Karpas-422 (cell line): ENCODE results near the gene ENTHD1. TPM values are rescaled to one million over a fixed set of nuclear protein-coding genes. Genes with fewer than 3 reads are reported as not detected.

Source experiments
- DNase-seq: peaks from one replicate; pipeline ENCODE4 v3.0.0-alpha.2; 2015
- H2AFZ ChIP-seq: fragments of 200-600 bp; sonication (generic); 2 replicates; pipeline ENCODE4 v1.6.1; 2014; ENCODE audit warnings: antibody characterized with exemption, low read length, mixed read lengths
- H3K27ac ChIP-seq: fragments of 200-600 bp; sonication (generic); 2 replicates; pipeline ENCODE4 v1.5.1; 2014; ENCODE audit warnings: mild to moderate bottlenecking, low read length, moderate library complexity
- H3K27me3 ChIP-seq: fragments of 200-600 bp; sonication (generic); 2 replicates; pipeline ENCODE4 v1.6.1; 2014; ENCODE audit warnings: low read length, mixed read lengths
- H3K36me3 ChIP-seq: fragments of 200-600 bp; sonication (generic); 2 replicates; pipeline ENCODE4 v1.6.1; 2014; ENCODE audit warnings: low read length, mixed read lengths; ENCODE audit not compliant: insufficient read depth
- H3K4me1 ChIP-seq: fragments of 200-600 bp; sonication (generic); 2 replicates; pipeline ENCODE4 v1.6.1; 2014; ENCODE audit warnings: mild to moderate bottlenecking, low read length, mixed read lengths
- H3K4me2 ChIP-seq: fragments of 200-600 bp; sonication (generic); 2 replicates; pipeline ENCODE4 v1.6.1; 2014; ENCODE audit warnings: low read length, low read depth, mild to moderate bottlenecking; ENCODE audit not compliant: poor library complexity, severe bottlenecking
- H3K4me3 ChIP-seq: fragments of 200-600 bp; sonication (generic); 2 replicates; pipeline ENCODE4 v1.5.1; 2014; ENCODE audit warnings: mild to moderate bottlenecking, antibody characterized with exemption, low read length, mixed read lengths
- H3K79me2 ChIP-seq: fragments of 200-600 bp; sonication (generic); 2 replicates; pipeline ENCODE4 v1.6.1; 2014; ENCODE audit warnings: mild to moderate bottlenecking, low read length, mixed read lengths
- H3K9ac ChIP-seq: fragments of 200-600 bp; sonication (generic); 2 replicates; pipeline ENCODE4 v1.6.0; 2014; ENCODE audit warnings: low read length
- H3K9me2 ChIP-seq: fragments of 200-600 bp; sonication (generic), shearing (Covaris generic); replicated peaks from 2 replicates; pipeline ENCODE4 v1.6.0; 2014; ENCODE audit warnings: mild to moderate bottlenecking, low read length, moderate library complexity; ENCODE audit not compliant: insufficient read depth
- H3K9me3 ChIP-seq: fragments of 300-700, 200-600 bp; sonication (generic); 2 replicates; pipeline ENCODE4 v1.6.1; 2014; ENCODE audit warnings: low read length, mixed read lengths
- H4K20me1 ChIP-seq: fragments of 200-600 bp; sonication (generic); 2 replicates; pipeline ENCODE4 v1.6.1; 2014; ENCODE audit warnings: mild to moderate bottlenecking, antibody characterized with exemption, low read length, low read depth; ENCODE audit not compliant: insufficient read depth
- total RNA-seq: library from RNA; depleted of rRNA; stranded (reverse); fragments of >200 nt; shearing (Covaris generic); gene quantifications from 2 replicates; pipeline ENCODE4 v1.2.3, GENCODE V29; 2014; ENCODE audit warnings: low replicate concordance

Gene ENTHD1
- total RNA-seq, 1 experiment from 2014 or later: not detected

GRCh38 chr22:39773503-39773902 is 120.1 kb downstream of the ENTHD1 start:
- Histone ChIP-seq H3K9me3 (no peaks in the 10 kb centered on the region), H3K27me3 (no peaks in the 10 kb centered on the region), H4K20me1 (no peaks in the 10 kb centered on the region), H3K27ac (no peak overlapping the region), H2AFZ (no peak overlapping the region), H3K4me3 (no peak overlapping the region), H3K36me3 (no peaks in the 10 kb centered on the region), H3K79me2 (no peaks in the 10 kb centered on the region), H3K9me2 (no peaks in the 10 kb centered on the region), H3K4me2 (no peak overlapping the region), H3K4me1 (no peaks in the 10 kb centered on the region), H3K9ac (no peak overlapping the region)
- no peak for DNase-seq

DNA sequence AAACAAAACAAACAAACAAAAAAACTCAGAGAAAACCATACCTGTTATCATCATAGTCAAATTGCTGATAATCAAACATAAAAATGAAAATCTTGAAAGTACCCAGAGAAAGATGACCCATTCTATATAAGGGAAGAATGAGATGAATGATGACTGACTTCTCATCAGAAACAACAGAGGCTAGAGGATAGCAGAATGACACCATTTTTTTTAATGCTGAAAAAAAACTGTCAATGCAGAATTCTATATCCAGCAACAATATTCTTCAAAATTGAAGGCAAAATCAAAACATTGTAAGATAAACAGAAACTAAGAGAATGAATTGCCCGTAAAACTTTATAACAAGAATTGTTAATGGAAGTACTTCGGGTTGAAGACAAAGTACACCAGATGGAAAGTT is 122.1 kb downstream of the ENTHD1 start:
- Histone ChIP-seq H3K79me2 (no peaks in the 10 kb centered on the region), H3K4me2 (no peak overlapping the region), H3K27me3 (no peaks in the 10 kb centered on the region), H3K4me1 (peaks cover 9% of the 10 kb centered on the region), H3K36me3 (no peaks in the 10 kb centered on the region), H3K9ac (no peak overlapping the region), H3K4me3 (no peak overlapping the region), H3K27ac (no peak overlapping the region), H4K20me1 (no peaks in the 10 kb centered on the region), H3K9me2 (no peaks in the 10 kb centered on the region), H3K9me3 (no peaks in the 10 kb centered on the region), H2AFZ (no peak overlapping the region)
- DNase-seq: no peak

DNA sequence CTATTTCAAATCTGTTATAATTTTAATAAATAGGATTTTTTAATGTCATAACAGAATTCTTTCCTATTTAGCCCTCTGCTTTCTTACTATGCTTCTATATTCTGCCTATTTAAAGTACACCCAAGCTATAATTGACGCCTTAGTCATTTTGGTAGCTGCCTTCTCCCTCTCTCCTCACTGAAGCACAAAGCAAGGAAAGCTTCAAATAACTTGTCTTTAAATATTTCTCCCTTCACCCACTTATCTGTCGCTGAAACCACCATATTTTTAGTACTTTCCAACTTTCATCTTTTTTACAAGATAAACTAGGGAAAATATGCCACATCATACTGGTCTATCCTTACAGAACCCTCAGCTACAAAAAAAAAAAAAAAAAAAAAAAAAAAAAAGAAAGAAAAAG is 127.9 kb downstream of the ENTHD1 start:
- no peaks in the 10 kb centered on the region for H3K27me3 ChIP-seq
- H3K36me3 ChIP-seq: no peaks in the 10 kb centered on the region
- DNase-seq: no peak
- no peak overlapping the region for H3K27ac ChIP-seq
- H3K4me2 ChIP-seq: no peak overlapping the region
- H3K9me2 ChIP-seq: no peaks in the 10 kb centered on the region
- no peaks in the 10 kb centered on the region for H3K79me2 ChIP-seq
- H3K9ac ChIP-seq: no peak overlapping the region
- peaks cover 9% of the 10 kb centered on the region for H3K4me1 ChIP-seq
- H2AFZ ChIP-seq: no peak overlapping the region
- no peak overlapping the region for H3K4me3 ChIP-seq
- H4K20me1 ChIP-seq: no peaks in the 10 kb centered on the region
- no peaks in the 10 kb centered on the region for H3K9me3 ChIP-seq

DNA sequence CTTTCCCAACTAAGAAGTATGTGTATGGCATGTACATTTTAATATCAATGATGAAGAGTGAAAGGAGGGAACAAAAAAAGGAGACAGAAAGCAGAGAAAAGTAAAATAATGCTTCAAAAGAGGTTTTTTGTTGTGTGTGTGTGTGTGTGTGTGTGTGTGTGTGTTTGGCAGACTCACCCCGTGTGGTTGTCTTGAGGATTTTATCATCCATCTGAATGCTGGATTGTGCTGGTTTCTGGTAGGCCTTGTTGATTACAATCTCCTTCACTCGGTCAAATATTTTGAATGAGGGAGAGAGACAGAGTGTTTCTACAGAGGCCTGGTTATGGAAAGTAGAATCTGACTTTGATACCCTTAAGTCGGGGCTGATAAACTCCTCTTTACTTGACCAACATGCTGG is 128.5 kb downstream of the ENTHD1 start:
- no peaks in the 10 kb centered on the region for H3K9me3 ChIP-seq
- H3K36me3 ChIP-seq: no peaks in the 10 kb centered on the region
- peaks cover 9% of the 10 kb centered on the region for H3K4me1 ChIP-seq
- no peak overlapping the region for H3K4me3 ChIP-seq
- no peaks in the 10 kb centered on the region for H3K9me2 ChIP-seq
- H3K79me2 ChIP-seq: no peaks in the 10 kb centered on the region
- no peak for DNase-seq
- no peaks in the 10 kb centered on the region for H3K27me3 ChIP-seq
- H3K4me2 ChIP-seq: no peak overlapping the region
- no peak overlapping the region for H3K27ac ChIP-seq
- H4K20me1 ChIP-seq: no peaks in the 10 kb centered on the region
- no peak overlapping the region for H2AFZ ChIP-seq
- H3K9ac ChIP-seq: no peak overlapping the region

DNA sequence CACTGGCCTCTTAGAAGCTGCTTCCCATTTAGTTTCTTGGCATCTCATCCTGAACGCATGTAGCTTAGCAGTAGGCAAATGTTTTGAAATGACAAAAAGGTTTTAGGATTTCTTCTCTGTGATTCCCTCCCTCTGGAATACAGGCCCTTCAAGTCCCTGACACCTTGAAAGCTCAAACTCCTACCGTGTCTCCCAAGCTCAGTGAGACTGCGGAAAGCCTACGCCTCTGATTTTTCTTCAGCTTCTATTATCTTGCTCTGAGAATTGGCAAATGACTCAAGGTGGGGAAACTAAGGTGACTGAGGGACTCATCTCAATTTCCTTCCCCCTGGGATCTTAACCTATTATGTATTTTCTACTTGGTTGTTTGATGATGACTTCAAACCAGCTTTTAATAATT is 130.3 kb downstream of the ENTHD1 start:
- Histone ChIP-seq H3K9me3 (no peaks in the 10 kb centered on the region), H2AFZ (no peak overlapping the region)

GRCh38 chr22:39750759-39751158 is 142.8 kb downstream of the ENTHD1 start:
- Histone ChIP-seq H4K20me1 (no peaks in the 10 kb centered on the region), H2AFZ (no peak overlapping the region), H3K4me2 (no peak overlapping the region), H3K27ac (no peak overlapping the region), H3K9me3 (no peaks in the 10 kb centered on the region), H3K9me2 (no peaks in the 10 kb centered on the region), H3K79me2 (no peaks in the 10 kb centered on the region), H3K4me3 (no peak overlapping the region), H3K4me1 (peaks cover 6% of the 10 kb centered on the region; the same call in 1 of the 2 replicates), H3K36me3 (no peaks in the 10 kb centered on the region), H3K27me3 (no peaks in the 10 kb centered on the region), H3K9ac (no peak overlapping the region)
- no peak for DNase-seq

More for the DNA sequence above, 130.3 kb downstream of the ENTHD1 start:
- Histone ChIP-seq H3K4me1 (peaks cover 9% of the 10 kb centered on the region), H3K36me3 (no peaks in the 10 kb centered on the region), H3K27me3 (no peaks in the 10 kb centered on the region), H3K79me2 (no peaks in the 10 kb centered on the region), H3K4me3 (no peak overlapping the region), H3K4me2 (no peak overlapping the region), H4K20me1 (no peaks in the 10 kb centered on the region), H3K27ac (no peak overlapping the region), H3K9ac (no peak overlapping the region), H3K9me2 (no peaks in the 10 kb centered on the region)
- DNase-seq: no peak

GRCh38 chr22:39748877-39749276 is 144.7 kb downstream of the ENTHD1 start:
- Histone ChIP-seq H3K36me3 (no peaks in the 10 kb centered on the region), H2AFZ (no peak overlapping the region), H3K9me2 (no peaks in the 10 kb centered on the region), H3K4me1 (peaks cover 6% of the 10 kb centered on the region; the same call in 1 of the 2 replicates), H3K4me3 (no peak overlapping the region), H3K79me2 (no peaks in the 10 kb centered on the region), H3K9me3 (no peaks in the 10 kb centered on the region), H4K20me1 (no peaks in the 10 kb centered on the region), H3K4me2 (no peak overlapping the region), H3K27ac (no peak overlapping the region), H3K9ac (no peak overlapping the region), H3K27me3 (no peaks in the 10 kb centered on the region)
- no peak for DNase-seq

DNA sequence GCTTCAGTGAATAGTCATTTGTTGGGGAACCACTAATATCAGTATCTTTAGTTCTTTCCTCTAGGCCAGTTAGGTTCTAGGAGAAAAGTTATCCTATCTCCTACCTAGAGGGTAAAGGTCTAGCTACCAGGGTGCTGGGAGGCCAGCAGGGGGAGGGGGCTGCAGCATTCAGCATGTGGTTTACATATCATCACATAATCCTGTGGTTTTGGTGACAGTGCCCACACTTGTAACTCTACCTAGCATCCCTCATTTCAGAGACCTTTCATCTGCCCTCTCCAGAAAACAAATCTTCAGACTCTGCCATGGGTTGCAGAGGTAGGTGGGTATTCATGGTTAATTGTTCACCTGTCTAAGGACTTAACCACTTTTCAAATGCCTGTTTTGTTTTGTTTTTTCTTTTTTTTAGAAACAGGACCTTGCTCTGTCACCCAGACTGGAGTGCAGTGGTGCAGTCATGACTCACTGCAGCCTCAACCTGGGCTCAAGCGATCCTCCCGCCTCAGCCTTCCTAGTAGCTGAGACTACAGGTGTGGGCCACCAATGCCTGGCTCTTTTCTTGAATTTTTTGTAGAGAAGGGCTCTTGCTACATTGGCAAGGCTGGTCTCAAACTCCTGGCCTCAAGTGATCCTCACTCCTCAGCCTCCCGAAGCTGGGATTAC is 146.8 kb downstream of the ENTHD1 start:
- Histone ChIP-seq H2AFZ (no peak overlapping the region), H3K9me3 (no peaks in the 10 kb centered on the region), H3K79me2 (no peaks in the 10 kb centered on the region), H3K27ac (no peak overlapping the region), H3K9ac (no peak overlapping the region), H3K4me1 (peaks cover 6% of the 10 kb centered on the region; the same call in 1 of the 2 replicates), H3K4me3 (no peak overlapping the region), H3K4me2 (no peak overlapping the region), H3K27me3 (no peaks in the 10 kb centered on the region; the same call in 1 of the 2 replicates), H3K36me3 (no peaks in the 10 kb centered on the region), H4K20me1 (no peaks in the 10 kb centered on the region), H3K9me2 (no peaks in the 10 kb centered on the region)
- no peak for DNase-seq
